Muscle of arm (tissue), 14 donors: Measurements from ENCODE around the gene PLA2G3. TPM values are rescaled to one million over a fixed set of nuclear protein-coding genes. Genes with fewer than 3 reads are reported as not detected.
A peak's percentile ranks its signal among the peaks of the same experiment; 100 is the strongest.
"Not testable (repeated sequence)": the region's sequence is repeated elsewhere in the genome, so short reads cannot be mapped to it uniquely, and the experiment has no call there.

ENCODE experiments used
- DNase-seq: peaks from one replicate; pipeline ENCODE4 v3.0.0-alpha.2; 2013
- long read RNA-seq, 11 donors: transcript quantifications; one replicate each; lab custom pipeline, GENCODE V29; 2026
- polyA plus RNA-seq, 12 donors: library from polyadenylated mRNA; unstranded; fragments of 120-200 nt; gene quantifications; one replicate each; pipeline ENCODE4 v1.2.1, GENCODE V29; 2013; ENCODE audit not compliant: insufficient read length in 12 of 12

Gene PLA2G3
- polyA plus RNA-seq = under 1 TPM in 1 of 12 donors, not detected in 11; 0.14 TPM
- long read RNA-seq, donor 1 = 0 reads
- long read RNA-seq, donor 2 = 0 reads
- long read RNA-seq, donor 3 = 0 reads
- long read RNA-seq, donor 4 = 0 reads
- long read RNA-seq, donor 5 = 0 reads
- long read RNA-seq, donor 6 = 0 reads
- long read RNA-seq, donor 7 = 0 reads
- long read RNA-seq, donor 8 = 0 reads
- long read RNA-seq, donor 9 = 0 reads
- long read RNA-seq, donor 10 = 0 reads
- long read RNA-seq, donor 11 = 0 reads

- DNase-seq = no peak
Observed at GRCh38 chr22:31139866-31140716, at the start of gene PLA2G3. Gene PLA2G3, minus strand, starts transcription at chr22:31140508. Its CDS starts 154 bp downstream, at chr22:31140354.

- no peak for DNase-seq
Observed at GRCh38 chr22:31187627-31188026, 47.3 kb upstream of the PLA2G3 start.

GRCh38 chr22:31185056-31185455 is 44.7 kb upstream of the PLA2G3 start:
- DNase-seq = no peak

GRCh38 chr22:31184015-31184414 is 43.7 kb upstream of the PLA2G3 start:
- no peak for DNase-seq

- no peak for DNase-seq
Observed at GRCh38 chr22:31179345-31179744, 39.0 kb upstream of the PLA2G3 start.

- DNase-seq = no peak
Observed at GRCh38 chr22:31178859-31179258, 38.6 kb upstream of the PLA2G3 start.

GRCh38 chr22:31177420-31178162 is 37.3 kb upstream of the PLA2G3 start:
- DNase-seq = no peak

GRCh38 chr22:31176923-31177322 is 36.6 kb upstream of the PLA2G3 start:
- no peak for DNase-seq

GRCh38 chr22:31173386-31174145 is 33.3 kb upstream of the PLA2G3 start:
- DNase-seq = no peak

GRCh38 chr22:31171734-31172133 is 31.4 kb upstream of the PLA2G3 start:
- DNase-seq = not testable (repeated sequence)

- DNase-seq = no peak
Observed at GRCh38 chr22:31170971-31171370, 30.7 kb upstream of the PLA2G3 start.

- no peak for DNase-seq
Observed at GRCh38 chr22:31162015-31162765, 21.9 kb upstream of the PLA2G3 start.

GRCh38 chr22:31161386-31161785 is 21.1 kb upstream of the PLA2G3 start:
- no peak for DNase-seq

- peak; percentile 34 for DNase-seq
Observed at GRCh38 chr22:31160328-31160978, 20.1 kb upstream of the PLA2G3 start.

- peak; percentile 26 for DNase-seq
Observed at GRCh38 chr22:31155422-31155821, 15.1 kb upstream of the PLA2G3 start.

GRCh38 chr22:31154975-31155374 is 14.7 kb upstream of the PLA2G3 start:
- DNase-seq = no peak

- DNase-seq = no peak
Observed at GRCh38 chr22:31153357-31153756, 13.0 kb upstream of the PLA2G3 start.

GRCh38 chr22:31151872-31152271 is 11.6 kb upstream of the PLA2G3 start:
- no peak for DNase-seq

- no peak for DNase-seq
Observed at GRCh38 chr22:31150615-31151014, 10.3 kb upstream of the PLA2G3 start.

GRCh38 chr22:31148953-31149627 is 8.8 kb upstream of the PLA2G3 start:
- peak; percentile 64 for DNase-seq
